GM12872 (cell line): ENCODE results near the gene EFCAB7.
A peak's percentile ranks its signal among the peaks of the same experiment; 100 is the strongest.

Experiments used
- TF ChIP-seq, protein P1 (sequence below): IDR thresholded peaks from 3 replicates; pipeline ENCODE4 v1.5.1; 2011; ENCODE audit warnings: low read depth, mild to moderate bottlenecking, low read length, moderate library complexity; ENCODE audit not compliant: insufficient read depth

Gene EFCAB7

DNA sequence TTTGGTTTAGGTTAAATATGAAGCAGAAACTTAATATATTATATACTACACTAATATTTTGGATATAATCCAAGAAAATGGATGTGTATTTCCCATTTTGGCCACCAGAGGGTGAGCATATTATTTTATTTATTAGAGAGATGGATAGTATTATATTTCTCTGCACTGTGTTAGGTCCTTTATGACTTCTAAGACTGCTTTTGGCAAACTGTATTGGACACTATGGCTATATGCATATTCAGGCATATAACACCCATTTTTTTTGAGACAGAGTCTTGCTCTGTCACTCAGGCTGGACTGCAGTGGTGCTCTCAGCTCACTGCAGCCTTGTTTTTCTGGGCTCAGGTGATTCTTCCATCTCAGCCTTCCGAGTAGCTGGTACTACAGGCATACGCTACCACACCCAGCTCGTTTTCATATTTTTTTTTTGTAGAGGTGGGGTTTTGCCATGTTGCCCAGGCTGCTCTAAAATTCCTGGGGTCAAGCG lies 52.1 kb downstream of the EFCAB7 start:
- TF ChIP-seq, protein P1, sequence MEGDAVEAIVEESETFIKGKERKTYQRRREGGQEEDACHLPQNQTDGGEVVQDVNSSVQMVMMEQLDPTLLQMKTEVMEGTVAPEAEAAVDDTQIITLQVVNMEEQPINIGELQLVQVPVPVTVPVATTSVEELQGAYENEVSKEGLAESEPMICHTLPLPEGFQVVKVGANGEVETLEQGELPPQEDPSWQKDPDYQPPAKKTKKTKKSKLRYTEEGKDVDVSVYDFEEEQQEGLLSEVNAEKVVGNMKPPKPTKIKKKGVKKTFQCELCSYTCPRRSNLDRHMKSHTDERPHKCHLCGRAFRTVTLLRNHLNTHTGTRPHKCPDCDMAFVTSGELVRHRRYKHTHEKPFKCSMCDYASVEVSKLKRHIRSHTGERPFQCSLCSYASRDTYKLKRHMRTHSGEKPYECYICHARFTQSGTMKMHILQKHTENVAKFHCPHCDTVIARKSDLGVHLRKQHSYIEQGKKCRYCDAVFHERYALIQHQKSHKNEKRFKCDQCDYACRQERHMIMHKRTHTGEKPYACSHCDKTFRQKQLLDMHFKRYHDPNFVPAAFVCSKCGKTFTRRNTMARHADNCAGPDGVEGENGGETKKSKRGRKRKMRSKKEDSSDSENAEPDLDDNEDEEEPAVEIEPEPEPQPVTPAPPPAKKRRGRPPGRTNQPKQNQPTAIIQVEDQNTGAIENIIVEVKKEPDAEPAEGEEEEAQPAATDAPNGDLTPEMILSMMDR = peak; percentile 47; the same call in 2 of the 3 replicates

DNA sequence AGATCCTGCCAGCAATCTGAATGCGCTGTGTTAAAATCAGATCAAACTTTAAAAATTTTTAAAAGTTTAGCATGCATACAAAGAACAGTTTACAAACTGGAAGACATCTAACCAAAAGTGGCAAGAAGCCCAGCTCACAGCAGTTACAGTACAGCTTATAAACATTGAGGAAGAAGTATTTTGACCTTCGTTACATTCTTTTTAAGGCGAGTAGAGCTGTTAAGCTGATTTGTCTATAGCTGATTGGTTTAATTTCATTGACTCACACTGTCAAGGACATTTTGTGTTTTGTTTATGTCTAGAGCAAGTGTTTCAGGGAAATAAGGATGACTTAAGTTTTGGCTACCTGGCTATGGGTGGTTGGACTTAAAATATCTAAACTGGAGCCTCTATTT lies 66.8 kb downstream of the EFCAB7 start:
- TF ChIP-seq, protein P1 = no peak

DNA sequence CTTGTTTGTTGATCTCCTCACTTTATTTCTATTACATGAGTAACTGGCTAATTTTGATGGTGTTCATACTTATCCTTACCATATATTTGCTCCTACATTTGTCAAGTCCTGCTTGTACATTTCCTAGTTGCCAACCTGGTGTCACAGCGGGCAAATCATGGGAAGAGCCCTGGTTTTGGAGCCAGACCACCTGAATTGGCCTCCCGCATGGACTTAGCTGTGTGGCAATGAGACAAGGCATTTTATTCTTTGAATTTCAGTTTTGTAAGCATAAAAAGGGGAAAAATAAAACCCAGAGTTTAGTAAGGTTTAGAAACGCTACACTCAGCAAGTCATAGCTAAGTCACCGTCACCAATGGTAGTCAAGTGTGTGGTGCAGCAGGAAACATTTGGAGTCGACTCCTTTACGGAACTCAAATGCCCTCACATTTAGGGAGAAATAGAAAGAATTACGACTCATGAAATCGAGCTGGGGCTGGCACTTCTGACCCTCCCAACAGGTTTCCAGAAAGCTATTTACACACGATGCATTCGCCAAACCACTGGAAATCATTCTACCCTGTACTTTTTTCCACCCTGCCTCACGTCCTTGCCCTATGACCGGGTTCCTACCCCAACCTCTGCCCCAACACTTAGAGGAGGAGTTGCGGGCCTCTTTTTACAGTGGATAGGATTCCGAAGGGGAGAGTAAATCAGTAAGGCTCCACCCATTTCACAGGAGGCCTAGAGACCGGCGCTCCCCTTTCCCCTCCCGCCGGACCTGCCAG lies 69.4 kb downstream of the EFCAB7 start:
- TF ChIP-seq, protein P1 = no peak

DNA sequence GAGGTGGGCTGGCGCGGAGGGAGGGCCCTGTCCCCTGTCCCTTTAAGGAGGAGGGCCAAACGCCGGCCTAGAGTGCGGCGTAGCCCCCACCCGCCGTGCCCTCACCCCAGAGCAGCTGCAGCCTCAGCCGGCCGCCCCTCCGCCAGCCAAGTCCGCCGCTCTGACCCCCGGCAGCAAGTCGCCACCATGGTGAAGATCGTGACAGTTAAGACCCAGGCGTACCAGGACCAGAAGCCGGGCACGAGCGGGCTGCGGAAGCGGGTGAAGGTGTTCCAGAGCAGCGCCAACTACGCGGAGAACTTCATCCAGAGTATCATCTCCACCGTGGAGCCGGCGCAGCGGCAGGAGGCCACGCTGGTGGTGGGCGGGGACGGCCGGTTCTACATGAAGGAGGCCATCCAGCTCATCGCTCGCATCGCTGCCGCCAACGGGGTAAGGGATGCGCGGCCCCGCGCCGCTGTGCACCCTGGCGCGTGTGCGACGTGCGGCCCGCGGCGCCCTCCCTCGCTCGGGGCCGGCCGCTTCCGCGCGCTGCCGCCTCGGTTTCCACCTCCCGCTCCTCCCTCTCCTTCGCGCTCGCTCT lies 70.1 kb downstream of the EFCAB7 start, which contains the start of gene PGM1:
Gene PGM1 (plus strand): TSS at position 109 of the 583 bp plus-strand sequence. CDS start 78 bp downstream, at position 187.
- TF ChIP-seq, protein P1 = no peak

DNA sequence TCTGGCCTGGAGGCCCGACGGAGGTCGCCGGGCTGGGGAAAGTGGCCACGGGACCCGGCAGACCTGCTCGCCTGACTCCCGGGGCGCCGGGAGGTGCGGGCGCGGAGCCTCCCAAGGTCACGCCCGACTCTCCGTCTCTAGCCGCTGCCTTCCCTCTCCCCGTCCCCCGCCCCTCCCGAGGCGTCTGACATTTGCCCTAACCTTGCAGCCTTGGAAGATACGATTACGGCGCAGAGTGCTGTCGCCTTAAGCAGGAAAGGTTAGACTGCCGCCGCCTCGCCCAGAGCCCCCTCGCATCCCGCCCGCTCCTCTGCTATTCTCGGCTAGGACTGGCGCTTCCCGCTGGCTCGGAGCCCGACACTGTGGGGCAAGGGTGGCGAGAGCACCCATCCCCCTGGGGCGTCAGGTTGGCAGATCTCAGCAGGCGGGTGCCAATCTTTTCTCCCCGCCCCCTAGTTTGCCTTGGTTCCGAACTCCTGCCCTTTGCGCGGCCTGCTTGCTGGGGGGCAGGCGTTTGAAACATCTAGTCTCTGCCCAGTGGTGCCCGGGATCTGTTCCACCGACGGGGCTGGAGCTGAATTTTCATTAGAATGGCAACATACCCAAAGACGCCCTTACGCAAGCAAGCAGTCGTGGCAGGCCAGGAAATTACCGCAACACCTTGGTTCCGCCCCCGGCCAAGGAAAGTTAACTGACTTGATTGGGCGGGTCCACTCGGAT lies 70.7 kb downstream of the EFCAB7 start:
- TF ChIP-seq, protein P1 = no peak

DNA sequence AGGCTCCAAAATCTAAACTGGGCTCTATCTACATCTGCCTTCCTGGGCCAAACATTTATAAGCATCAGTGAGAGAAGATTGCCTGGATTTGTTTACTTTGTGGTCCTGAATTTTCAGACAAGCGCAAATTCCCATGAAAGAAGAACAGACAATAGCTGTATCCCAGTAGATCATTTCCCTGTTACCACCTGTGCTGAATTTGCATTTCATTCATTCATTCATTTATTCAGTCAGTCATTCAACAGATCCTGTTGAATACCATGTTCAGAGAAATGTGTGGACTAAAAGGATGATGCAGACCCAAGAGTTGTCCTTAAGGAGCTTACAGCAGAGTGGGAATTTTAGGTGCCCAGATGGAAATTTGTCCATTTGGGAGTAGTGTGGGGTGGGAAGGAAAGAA lies 72.1 kb downstream of the EFCAB7 start:
- TF ChIP-seq, protein P1 = no peak

DNA sequence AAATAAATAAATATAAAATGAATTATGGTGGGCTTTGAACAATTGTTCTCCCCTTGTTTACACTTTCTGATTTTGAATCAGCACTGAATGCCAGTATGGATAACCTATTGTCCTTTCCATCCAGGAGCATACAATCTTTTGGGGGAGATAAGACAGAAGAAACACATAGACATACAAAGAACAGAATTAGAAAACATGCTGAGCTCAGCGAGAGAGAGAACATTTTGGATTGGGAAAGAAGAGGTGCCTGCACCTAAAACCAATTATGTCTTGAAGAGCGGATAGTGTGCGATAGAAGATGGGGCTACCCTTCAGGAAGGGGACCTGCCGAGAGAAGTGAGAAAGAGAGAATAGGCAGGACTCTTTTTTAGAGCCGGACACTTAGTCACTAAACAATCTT lies 76.5 kb downstream of the EFCAB7 start:
- TF ChIP-seq, protein P1 = no peak
